ENCODE data around the gene HLA-C.
"Not testable (repeated sequence)": the region's sequence is repeated elsewhere in the genome, so short reads cannot be mapped to it uniquely, and the experiment has no call there.

Gene HLA-C

DNA sequence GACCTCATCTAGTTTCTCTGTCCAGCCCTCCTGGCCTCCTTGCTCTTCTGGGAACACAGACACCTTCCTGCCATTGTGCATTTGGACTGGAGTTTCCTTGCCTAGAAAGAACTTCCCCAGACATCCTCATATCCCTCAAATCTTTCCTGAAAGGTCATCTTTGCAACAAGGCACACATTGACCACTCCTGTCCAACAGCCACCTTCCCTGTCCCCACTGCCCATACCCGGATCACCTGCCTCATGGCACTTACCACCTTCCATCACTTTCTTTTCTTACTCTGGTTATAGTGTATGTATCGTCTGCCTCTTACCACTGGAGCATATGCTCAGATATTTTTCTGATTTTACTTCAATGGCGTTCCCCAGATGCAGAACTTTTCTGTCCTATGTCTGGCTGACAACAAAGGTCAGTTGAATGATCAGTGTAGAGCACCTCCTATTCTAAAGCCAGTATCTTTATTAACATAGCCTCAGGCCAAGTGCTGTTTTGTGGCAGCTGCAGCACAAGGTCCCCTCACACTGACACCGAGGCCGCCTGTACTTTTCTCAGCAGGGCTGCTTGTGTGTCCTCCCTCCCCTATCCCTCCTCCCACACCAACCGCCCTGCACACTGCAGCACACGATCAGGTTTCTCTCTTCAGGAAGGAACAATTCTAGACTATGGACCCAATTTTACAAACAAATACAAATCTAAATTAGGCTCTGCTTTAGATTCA is 4.1 kb downstream of the HLA-C start:
- H3K27ac ChIP-seq (ENCODE audit: low read depth, low read length) = no peak overlapping the region
- no peak overlapping the region for H3K9ac ChIP-seq (ENCODE audit: low read length)
- H3K4me3 ChIP-seq (ENCODE audit: low read length) = no peak overlapping the region
- H3K4me1 ChIP-seq (ENCODE audit: control insufficient read depth, insufficient read depth, low read length) = peaks cover 3% of the 10 kb centered on the region
- no peaks in the 10 kb centered on the region for H3K27me3 ChIP-seq (ENCODE audit: control insufficient read depth, insufficient read depth, low read length)
- H3K36me3 ChIP-seq (ENCODE audit: control insufficient read depth, insufficient read depth, low read length) = no peaks in the 10 kb centered on the region

DNA sequence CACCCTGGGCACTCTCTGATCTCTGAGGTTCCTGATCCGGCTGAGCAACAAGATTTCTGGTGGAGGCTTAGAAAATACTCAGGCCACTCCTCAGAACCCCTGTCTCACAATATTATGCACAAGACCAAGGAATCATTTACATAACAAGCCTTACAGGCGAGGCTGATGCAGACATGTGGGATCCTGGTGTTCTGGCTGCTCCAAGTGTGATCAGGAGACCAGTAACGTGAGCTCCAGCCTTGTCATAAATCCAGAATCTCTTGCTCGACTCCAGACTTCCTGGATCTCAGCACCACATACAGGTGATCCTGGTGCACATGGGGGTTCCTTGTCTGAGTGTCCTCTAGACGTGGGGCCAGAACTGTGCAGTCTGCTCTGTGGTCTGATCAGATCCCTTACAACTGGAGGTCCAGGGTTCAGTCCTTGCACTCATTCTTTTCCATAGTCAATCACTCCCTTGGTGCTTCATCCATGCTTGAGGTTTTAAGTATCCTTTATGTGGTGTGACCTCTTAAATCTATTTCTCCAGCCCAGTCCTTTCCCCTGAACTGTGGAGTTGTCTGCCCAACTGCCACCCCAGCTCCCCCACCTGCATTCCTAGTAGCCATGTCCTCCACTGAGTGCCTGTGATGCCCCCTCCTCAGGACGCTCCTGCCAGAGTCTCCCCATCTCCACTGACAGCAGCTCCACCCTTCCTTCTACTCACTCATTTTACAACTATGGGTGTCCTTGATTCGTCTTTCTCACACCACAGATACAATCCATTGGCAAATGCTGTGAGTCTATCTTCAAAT is 5.1 kb downstream of the HLA-C start:
- H3K27me3 ChIP-seq (ENCODE audit: control insufficient read depth, insufficient read depth, low read length) = no peaks in the 10 kb centered on the region
- H3K9ac ChIP-seq (ENCODE audit: low read length) = no peak overlapping the region
- H3K36me3 ChIP-seq (ENCODE audit: control insufficient read depth, insufficient read depth, low read length) = no peaks in the 10 kb centered on the region
- H3K4me1 ChIP-seq (ENCODE audit: control insufficient read depth, insufficient read depth, low read length) = peaks cover 3% of the 10 kb centered on the region
- no peak overlapping the region for H3K27ac ChIP-seq (ENCODE audit: low read depth, low read length)
- H3K4me3 ChIP-seq (ENCODE audit: low read length) = no peak overlapping the region

DNA sequence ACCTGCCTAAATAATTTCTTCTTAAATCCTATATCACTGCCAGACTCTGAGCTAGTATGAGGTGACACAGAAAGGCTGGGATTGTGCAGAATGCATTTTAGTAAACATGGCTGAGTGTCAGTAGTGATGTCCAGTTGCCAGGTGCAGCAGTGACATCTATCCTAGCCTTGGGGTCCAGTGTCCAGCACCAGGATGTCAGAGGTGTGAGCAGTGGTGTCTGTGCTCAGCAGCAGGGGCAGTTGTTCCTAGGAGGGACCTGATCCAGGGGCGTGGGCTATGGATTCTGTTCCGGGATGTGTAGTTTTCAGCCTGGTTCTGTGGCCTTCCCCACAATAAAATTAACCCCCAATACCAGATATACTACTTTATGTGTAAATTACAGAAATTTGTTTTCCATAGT is 6.0 kb downstream of the HLA-C start:
- H3K4me3 ChIP-seq (ENCODE audit: low read length) = no peak overlapping the region
- no peaks in the 10 kb centered on the region for H3K36me3 ChIP-seq (ENCODE audit: control insufficient read depth, insufficient read depth, low read length)
- no peaks in the 10 kb centered on the region for H3K27me3 ChIP-seq (ENCODE audit: control insufficient read depth, insufficient read depth, low read length)
- H3K9ac ChIP-seq (ENCODE audit: low read length) = no peak overlapping the region
- H3K4me1 ChIP-seq (ENCODE audit: control insufficient read depth, insufficient read depth, low read length) = peaks cover 3% of the 10 kb centered on the region
- no peak overlapping the region for H3K27ac ChIP-seq (ENCODE audit: low read depth, low read length)

DNA sequence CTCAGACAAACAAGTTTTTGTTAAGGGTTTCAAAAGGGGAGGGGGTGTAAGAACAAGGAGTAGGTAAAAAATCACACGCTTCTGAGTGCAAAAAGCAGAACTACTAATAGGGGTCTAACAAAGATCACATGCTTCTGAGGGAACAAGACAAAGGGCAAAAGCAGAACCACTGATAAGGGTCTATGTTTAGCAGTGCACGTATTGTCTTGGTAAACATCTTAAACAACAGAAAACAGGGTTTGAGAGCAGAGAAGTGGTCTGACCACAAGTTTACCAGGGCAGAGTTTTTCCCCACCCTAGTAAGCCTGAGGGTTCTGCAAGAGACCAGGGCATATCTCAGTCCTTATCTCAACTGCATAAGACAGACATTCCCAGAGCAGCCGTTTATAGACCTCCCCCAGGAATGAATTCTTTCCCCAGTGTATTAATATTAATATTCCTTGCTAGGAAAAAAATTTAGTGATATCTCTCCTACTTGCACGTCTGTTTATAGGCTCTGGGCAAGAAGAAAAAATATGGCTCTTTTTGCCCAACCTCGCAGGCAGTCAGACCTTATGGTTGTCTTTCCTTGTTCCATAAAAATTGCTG is 8.5 kb downstream of the HLA-C start:
- H3K4me3 ChIP-seq (ENCODE audit: low read length); H3K4me1 ChIP-seq (ENCODE audit: control insufficient read depth, insufficient read depth, low read length); H3K36me3 ChIP-seq (ENCODE audit: control insufficient read depth, insufficient read depth, low read length); H3K27ac ChIP-seq (ENCODE audit: low read depth, low read length); H3K9ac ChIP-seq (ENCODE audit: low read length); H3K27me3 ChIP-seq (ENCODE audit: control insufficient read depth, insufficient read depth, low read length): not testable (repeated sequence)

DNA sequence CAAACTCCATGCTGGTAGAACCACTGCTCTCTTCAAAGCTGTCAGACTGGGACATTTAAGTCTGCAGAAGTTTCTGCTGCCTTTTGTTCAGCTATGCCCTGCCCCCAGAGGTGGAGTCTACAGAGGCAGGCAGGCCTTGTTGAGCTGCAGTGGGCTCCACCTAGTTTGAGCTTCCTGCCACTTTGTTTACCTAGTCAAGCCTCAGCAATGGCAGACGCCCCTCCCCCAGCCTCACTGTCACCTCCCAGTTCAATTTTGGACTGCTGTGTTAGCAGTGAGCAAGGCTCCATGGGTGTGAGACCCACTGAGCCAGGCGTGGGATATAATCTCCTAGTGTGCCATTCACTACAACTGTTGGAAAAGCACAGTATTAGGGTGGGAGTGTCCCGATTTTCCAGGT is 11.9 kb downstream of the HLA-C start:
- H3K27me3 ChIP-seq (ENCODE audit: control insufficient read depth, insufficient read depth, low read length); H3K9ac ChIP-seq (ENCODE audit: low read length); H3K27ac ChIP-seq (ENCODE audit: low read depth, low read length); H3K4me3 ChIP-seq (ENCODE audit: low read length); H3K4me1 ChIP-seq (ENCODE audit: control insufficient read depth, insufficient read depth, low read length); H3K36me3 ChIP-seq (ENCODE audit: control insufficient read depth, insufficient read depth, low read length): not testable (repeated sequence)

DNA sequence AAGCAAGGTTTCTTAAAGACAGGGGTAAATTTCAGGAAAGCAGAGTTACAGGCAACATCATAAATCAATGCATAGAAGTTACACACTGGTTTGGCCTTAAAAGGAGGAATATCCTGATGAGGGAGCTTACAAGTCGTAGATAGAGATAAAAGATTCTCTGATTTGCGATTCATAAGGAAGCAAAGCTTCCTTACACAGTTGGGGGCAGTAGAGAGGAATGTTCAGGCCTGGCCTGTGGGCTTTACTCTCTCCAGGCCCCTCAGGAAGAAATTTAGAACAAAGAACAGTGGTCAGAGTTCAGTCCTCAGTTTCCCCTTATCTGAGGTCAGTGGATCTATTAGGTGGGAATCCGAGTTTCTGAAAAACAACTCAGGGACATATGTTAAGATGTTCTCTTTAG is 19.3 kb downstream of the HLA-C start:
- Histone ChIP-seq H3K27me3 (ENCODE audit: control insufficient read depth, insufficient read depth, low read length) (peaks cover 2% of the 10 kb centered on the region), H3K9ac (ENCODE audit: low read length) (no peak overlapping the region), H3K36me3 (ENCODE audit: control insufficient read depth, insufficient read depth, low read length) (no peaks in the 10 kb centered on the region), H3K4me1 (ENCODE audit: control insufficient read depth, insufficient read depth, low read length) (no peaks in the 10 kb centered on the region), H3K4me3 (ENCODE audit: low read length) (no peak overlapping the region), H3K27ac (ENCODE audit: low read depth, low read length) (no peak overlapping the region)

DNA sequence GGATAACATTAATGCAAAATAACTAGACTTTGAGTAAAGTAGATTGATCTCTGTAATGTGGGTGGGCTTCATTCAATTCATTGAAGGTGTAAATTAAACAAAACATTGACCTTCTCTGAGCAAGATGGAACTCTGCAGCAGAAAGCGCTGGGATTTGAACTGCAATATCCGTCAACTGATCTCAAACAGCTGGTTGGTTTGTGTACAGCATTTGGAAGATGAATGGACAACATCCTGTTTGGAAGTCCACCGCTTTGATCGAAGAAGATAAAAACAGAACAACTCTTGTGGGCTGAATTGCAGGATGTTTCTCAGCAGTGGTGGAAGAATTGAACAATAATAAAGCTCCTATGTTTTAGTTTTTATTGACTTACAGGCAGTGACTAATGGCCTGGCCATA is 20.6 kb downstream of the HLA-C start:
- Histone ChIP-seq H3K4me1 (ENCODE audit: control insufficient read depth, insufficient read depth, low read length) (no peaks in the 10 kb centered on the region), H3K36me3 (ENCODE audit: control insufficient read depth, insufficient read depth, low read length) (no peaks in the 10 kb centered on the region), H3K27ac (ENCODE audit: low read depth, low read length) (no peak overlapping the region), H3K9ac (ENCODE audit: low read length) (no peak overlapping the region), H3K4me3 (ENCODE audit: low read length) (no peak overlapping the region), H3K27me3 (ENCODE audit: control insufficient read depth, insufficient read depth, low read length) (peaks cover 2% of the 10 kb centered on the region)

DNA sequence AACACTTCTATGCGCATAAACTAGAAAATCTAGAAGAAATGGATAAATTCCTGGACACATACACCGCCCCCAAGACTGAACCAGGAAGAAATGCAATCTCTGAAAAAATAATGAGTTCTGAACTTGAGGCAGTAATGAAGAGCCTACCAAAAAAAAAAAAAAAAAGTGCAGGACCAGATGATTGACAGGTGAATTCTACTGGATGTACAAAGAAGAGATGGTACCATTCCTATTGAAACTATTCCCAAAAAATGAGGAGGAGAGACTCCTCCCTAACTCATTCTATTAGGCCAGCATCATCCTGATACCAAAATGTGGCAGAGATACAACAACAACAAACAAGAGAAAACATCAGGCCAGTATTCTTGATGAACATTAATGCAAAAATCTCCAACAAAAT is 22.7 kb downstream of the HLA-C start:
- no peaks in the 10 kb centered on the region for H3K4me1 ChIP-seq (ENCODE audit: control insufficient read depth, insufficient read depth, low read length)
- H3K9ac ChIP-seq (ENCODE audit: low read length) = no peak overlapping the region
- H3K27ac ChIP-seq (ENCODE audit: low read depth, low read length) = no peak overlapping the region
- peaks cover 2% of the 10 kb centered on the region for H3K27me3 ChIP-seq (ENCODE audit: control insufficient read depth, insufficient read depth, low read length)
- H3K4me3 ChIP-seq (ENCODE audit: low read length) = no peak overlapping the region
- H3K36me3 ChIP-seq (ENCODE audit: control insufficient read depth, insufficient read depth, low read length) = no peaks in the 10 kb centered on the region

DNA sequence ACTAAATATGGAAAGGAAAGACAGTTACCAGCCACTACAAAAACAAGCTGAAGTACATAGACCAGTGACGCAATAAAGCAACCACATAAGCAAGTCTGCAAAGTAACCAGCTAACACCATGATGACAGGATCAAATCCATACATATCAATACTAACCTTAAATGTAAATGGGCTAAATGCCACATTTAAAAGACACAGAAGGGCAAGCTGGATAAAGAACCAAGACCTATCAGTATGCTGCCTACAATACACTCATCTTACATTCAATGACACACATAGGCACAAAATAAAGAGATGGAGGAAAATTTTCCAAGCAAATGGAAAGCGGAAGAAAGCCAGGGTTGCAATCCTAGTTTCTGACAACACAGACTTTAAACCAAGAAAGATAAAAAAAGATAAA is 24.1 kb downstream of the HLA-C start:
- H3K27me3 ChIP-seq (ENCODE audit: control insufficient read depth, insufficient read depth, low read length) = peaks cover 2% of the 10 kb centered on the region
- no peaks in the 10 kb centered on the region for H3K36me3 ChIP-seq (ENCODE audit: control insufficient read depth, insufficient read depth, low read length)
- H3K9ac ChIP-seq (ENCODE audit: low read length) = no peak overlapping the region
- H3K4me3 ChIP-seq (ENCODE audit: low read length) = no peak overlapping the region
- no peaks in the 10 kb centered on the region for H3K4me1 ChIP-seq (ENCODE audit: control insufficient read depth, insufficient read depth, low read length)
- H3K27ac ChIP-seq (ENCODE audit: low read depth, low read length) = no peak overlapping the region

DNA sequence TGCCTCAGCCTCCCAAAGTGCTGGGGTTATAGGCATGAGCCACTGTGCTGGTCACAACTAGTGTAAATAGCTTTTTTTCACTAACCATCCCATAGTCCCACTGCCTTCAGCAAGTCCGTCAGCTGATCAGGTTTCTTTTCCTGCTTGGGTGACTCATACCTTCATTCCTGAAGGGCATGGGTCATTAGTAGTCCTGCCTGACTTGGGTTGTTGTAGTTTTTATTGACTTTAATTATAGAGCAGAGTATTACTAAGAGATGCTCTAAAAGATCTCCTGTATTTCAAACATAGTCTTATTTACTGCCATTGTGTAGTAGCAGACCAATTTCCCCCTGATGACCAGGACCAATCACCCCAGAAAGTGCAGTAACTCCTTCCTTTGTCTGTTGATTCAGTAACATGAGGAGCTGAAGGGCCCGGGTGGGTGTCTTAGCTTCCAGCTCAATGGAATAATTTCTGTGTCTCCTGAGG is 25.8 kb downstream of the HLA-C start:
- Histone ChIP-seq H3K27me3 (ENCODE audit: control insufficient read depth, insufficient read depth, low read length) (peaks cover 2% of the 10 kb centered on the region), H3K27ac (ENCODE audit: low read depth, low read length) (no peak overlapping the region), H3K4me1 (ENCODE audit: control insufficient read depth, insufficient read depth, low read length) (no peaks in the 10 kb centered on the region), H3K4me3 (ENCODE audit: low read length) (no peak overlapping the region), H3K9ac (ENCODE audit: low read length) (no peak overlapping the region), H3K36me3 (ENCODE audit: control insufficient read depth, insufficient read depth, low read length) (no peaks in the 10 kb centered on the region)

DNA sequence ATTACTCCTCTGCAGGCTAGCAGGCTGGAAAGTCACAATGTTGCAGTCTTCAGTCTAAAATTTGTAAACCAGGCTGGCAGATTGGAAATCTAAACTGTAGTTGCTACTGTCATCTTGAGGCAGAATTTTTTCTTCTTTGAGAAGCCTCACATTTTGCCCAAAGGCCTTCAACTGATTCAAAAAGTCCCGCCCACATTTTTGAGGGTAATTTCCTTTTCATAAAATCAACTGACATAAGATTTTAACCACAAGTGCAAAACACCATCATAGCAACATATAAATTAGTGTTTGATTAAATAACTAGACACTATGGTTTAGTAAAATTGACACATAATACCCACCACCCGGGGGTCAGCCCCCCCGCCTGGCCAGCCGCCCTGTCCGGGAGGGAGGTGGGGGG is 28.4 kb downstream of the HLA-C start:
- Histone ChIP-seq H3K27ac (ENCODE audit: low read depth, low read length) (no peak overlapping the region), H3K36me3 (ENCODE audit: control insufficient read depth, insufficient read depth, low read length) (no peaks in the 10 kb centered on the region), H3K27me3 (ENCODE audit: control insufficient read depth, insufficient read depth, low read length) (no peaks in the 10 kb centered on the region), H3K4me3 (ENCODE audit: low read length) (no peak overlapping the region), H3K4me1 (ENCODE audit: control insufficient read depth, insufficient read depth, low read length) (no peaks in the 10 kb centered on the region), H3K9ac (ENCODE audit: low read length) (no peak overlapping the region)

DNA sequence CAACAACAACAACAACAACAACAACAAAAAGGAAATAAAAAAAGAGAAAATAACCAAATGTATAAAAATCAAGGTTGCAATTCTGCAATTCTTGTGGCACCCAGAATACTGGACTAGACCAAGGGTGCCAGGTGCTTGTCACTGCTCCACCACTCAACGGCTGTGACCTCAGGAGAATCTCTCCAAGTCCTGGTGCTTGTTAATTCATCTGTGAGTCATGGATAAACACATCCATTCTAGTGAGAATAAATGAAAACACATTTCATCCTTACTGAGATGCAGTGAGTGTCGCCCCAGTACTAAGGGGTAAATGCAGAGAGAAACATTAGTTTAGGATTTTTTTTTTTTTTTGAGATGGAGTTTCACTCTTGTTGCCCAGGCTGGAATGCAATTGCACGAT is 32.0 kb downstream of the HLA-C start:
- Histone ChIP-seq H3K27me3 (ENCODE audit: control insufficient read depth, insufficient read depth, low read length) (no peaks in the 10 kb centered on the region), H3K27ac (ENCODE audit: low read depth, low read length) (no peak overlapping the region), H3K36me3 (ENCODE audit: control insufficient read depth, insufficient read depth, low read length) (no peaks in the 10 kb centered on the region), H3K4me3 (ENCODE audit: low read length) (no peak overlapping the region), H3K9ac (ENCODE audit: low read length) (no peak overlapping the region), H3K4me1 (ENCODE audit: control insufficient read depth, insufficient read depth, low read length) (no peaks in the 10 kb centered on the region)
